ENCODE data around the gene METTL23. TPM values are rescaled to one million over a fixed set of nuclear protein-coding genes. Genes with fewer than 3 reads are reported as not detected.
A peak's percentile ranks its signal among the peaks of the same experiment; 100 is the strongest.

Gene METTL23
- total RNA-seq, 1 donor from 2014 or later = 24.3 TPM

- H3K27ac Mint-ChIP-seq (ENCODE audit: unreplicated experiment) = no peak overlapping the region
- peaks cover 3% of the 10 kb centered on the region for H3K9me3 Mint-ChIP-seq (ENCODE audit: unreplicated experiment)
- peaks cover 4% of the 10 kb centered on the region for H3K4me1 Mint-ChIP-seq (ENCODE audit: low read depth, unreplicated experiment)
- peaks cover 1% of the 10 kb centered on the region for H3K27me3 Mint-ChIP-seq (ENCODE audit: unreplicated experiment)
- H3K4me3 Mint-ChIP-seq (ENCODE audit: unreplicated experiment) = no peak overlapping the region
- no peak for DNase-seq
- TF ChIP-seq CTCF (IDR thresholded peaks at IDR 0.05; ENCODE audit: partially characterized antibody, unreplicated experiment) = no peak
- H3K36me3 Mint-ChIP-seq (ENCODE audit: unreplicated experiment) = peaks cover 5% of the 10 kb centered on the region
Measured at GRCh38 chr17:76775021-76775600, 48.5 kb downstream of the METTL23 start.

- no peak for TF ChIP-seq CTCF (IDR thresholded peaks at IDR 0.05; ENCODE audit: partially characterized antibody, unreplicated experiment)
- no peaks in the 10 kb centered on the region for H3K36me3 Mint-ChIP-seq (ENCODE audit: unreplicated experiment)
- DNase-seq = no peak
- H3K9me3 Mint-ChIP-seq (ENCODE audit: unreplicated experiment) = peaks cover 3% of the 10 kb centered on the region
- no peaks in the 10 kb centered on the region for H3K4me1 Mint-ChIP-seq (ENCODE audit: low read depth, unreplicated experiment)
- H3K27me3 Mint-ChIP-seq (ENCODE audit: unreplicated experiment) = peaks cover 1% of the 10 kb centered on the region
- H3K27ac Mint-ChIP-seq (ENCODE audit: unreplicated experiment) = no peak overlapping the region
- no peak overlapping the region for H3K4me3 Mint-ChIP-seq (ENCODE audit: unreplicated experiment)
Measured at GRCh38 chr17:76781056-76781982, 54.7 kb downstream of the METTL23 start.

GRCh38 chr17:76783146-76783545, 56.5 kb downstream of the METTL23 start:
- no peak for DNase-seq
- H3K27ac Mint-ChIP-seq (ENCODE audit: unreplicated experiment) = no peak overlapping the region
- no peak for TF ChIP-seq CTCF (IDR thresholded peaks at IDR 0.05; ENCODE audit: partially characterized antibody, unreplicated experiment)
- no peaks in the 10 kb centered on the region for H3K4me1 Mint-ChIP-seq (ENCODE audit: low read depth, unreplicated experiment)
- H3K36me3 Mint-ChIP-seq (ENCODE audit: unreplicated experiment) = no peaks in the 10 kb centered on the region
- H3K4me3 Mint-ChIP-seq (ENCODE audit: unreplicated experiment) = no peak overlapping the region
- H3K9me3 Mint-ChIP-seq (ENCODE audit: unreplicated experiment) = peaks cover under 1% of the 10 kb centered on the region
- H3K27me3 Mint-ChIP-seq (ENCODE audit: unreplicated experiment) = peaks cover under 1% of the 10 kb centered on the region

Small RNA genes within 50 kb of the gene (microRNA-seq; reads per million reads assigned to microRNA genes)
- 18.6 reads per million, percentile 58 among the genes with 10 or more reads in this experiment for gene MIR636 (ENCODE audit: unreplicated experiment)

Other genes starting within 250 kb of the METTL23 start
- gene RHBDF2, start 225.4 kb upstream of the METTL23 start, total RNA-seq (ENCODE audit: unreplicated experiment) = 1.9 TPM
- 20.4 TPM for gene CYGB, start 189.1 kb upstream of the METTL23 start, total RNA-seq (ENCODE audit: unreplicated experiment)
- gene PRCD, start 186.8 kb upstream of the METTL23 start, total RNA-seq (ENCODE audit: unreplicated experiment) = 1.4 TPM
- gene ST6GALNAC2, start 141.0 kb upstream of the METTL23 start, total RNA-seq (ENCODE audit: unreplicated experiment) = 0.32 TPM
- gene ST6GALNAC1, start 83.1 kb upstream of the METTL23 start, total RNA-seq (ENCODE audit: unreplicated experiment) = not detected
- gene MXRA7, start 15.9 kb upstream of the METTL23 start, total RNA-seq (ENCODE audit: unreplicated experiment) = 236 TPM
- 39.0 TPM for gene JMJD6, start 233 bp upstream of the METTL23 start, total RNA-seq (ENCODE audit: unreplicated experiment)
- gene SRSF2, start 10.5 kb downstream of the METTL23 start, total RNA-seq (ENCODE audit: unreplicated experiment) = 188 TPM
- gene MFSD11, start 11.3 kb downstream of the METTL23 start, total RNA-seq (ENCODE audit: unreplicated experiment) = 33.7 TPM
- 22.9 TPM for gene MGAT5B, start 141.6 kb downstream of the METTL23 start, total RNA-seq (ENCODE audit: unreplicated experiment)